GM21619 (cell line): ENCODE results near the gene DNAH9.

Experiments
- ATAC-seq: cut with Tn5 transposase; IDR thresholded peaks from one replicate; pipeline ENCODE4 v1.9.1; 2021; ENCODE audit not compliant: unreplicated experiment

The DNAH9 gene

GRCh38 chr17:11832401-11833137, 234.3 kb downstream of the DNAH9 start:
- ATAC-seq, result no peak

GRCh38 chr17:11836508-11836907, 238.2 kb downstream of the DNAH9 start:
- no peak for ATAC-seq

- ATAC-seq, result no peak
Measured at GRCh38 chr17:11840052-11840451, 241.8 kb downstream of the DNAH9 start.

GRCh38 chr17:11840831-11841230, 242.6 kb downstream of the DNAH9 start:
- ATAC-seq, result no peak

GRCh38 chr17:11848330-11848729, 250.1 kb downstream of the DNAH9 start:
- no peak for ATAC-seq

- no peak for ATAC-seq
Measured at GRCh38 chr17:11852231-11852630, 254.0 kb downstream of the DNAH9 start.

- no peak for ATAC-seq
Measured at GRCh38 chr17:11852912-11853311, 254.6 kb downstream of the DNAH9 start.

- ATAC-seq, result no peak
Measured at GRCh38 chr17:11853321-11854151, 255.3 kb downstream of the DNAH9 start.

- no peak for ATAC-seq
Measured at GRCh38 chr17:11855306-11855705, 257.0 kb downstream of the DNAH9 start.

- ATAC-seq, result no peak
Measured at GRCh38 chr17:11857006-11857405, 258.7 kb downstream of the DNAH9 start.

GRCh38 chr17:11869680-11870394, 271.6 kb downstream of the DNAH9 start:
- ATAC-seq, result no peak

GRCh38 chr17:11871773-11872172, 273.5 kb downstream of the DNAH9 start:
- no peak for ATAC-seq

GRCh38 chr17:11874756-11875155, 276.5 kb downstream of the DNAH9 start:
- no peak for ATAC-seq

GRCh38 chr17:11880714-11881113, 282.4 kb downstream of the DNAH9 start:
- ATAC-seq, result no peak

- ATAC-seq, result no peak
Measured at GRCh38 chr17:11882716-11883115, 284.4 kb downstream of the DNAH9 start.

- ATAC-seq, result no peak
Measured at GRCh38 chr17:11885051-11885450, 286.8 kb downstream of the DNAH9 start.

- ATAC-seq, result no peak
Measured at GRCh38 chr17:11889266-11889665, 291.0 kb downstream of the DNAH9 start.

GRCh38 chr17:11893862-11894261, 295.6 kb downstream of the DNAH9 start:
- no peak for ATAC-seq

- no peak for ATAC-seq
Measured at GRCh38 chr17:11896199-11896598, 297.9 kb downstream of the DNAH9 start.

- no peak for ATAC-seq
Measured at GRCh38 chr17:11898526-11899235, 300.4 kb downstream of the DNAH9 start.

GRCh38 chr17:11899537-11899942, 301.3 kb downstream of the DNAH9 start:
- no peak for ATAC-seq
